HEK293T (cell line): ENCODE measurements around the gene C10orf105.

Experiments used
- ARNT ChIP-seq: fragments of 450-650 bp; IDR thresholded peaks from 2 replicates; pipeline ENCODE4 v1.6.1; 2017; ENCODE audit warnings: mild to moderate bottlenecking
- BHLHE40 ChIP-seq: fragments of 450-650 bp; IDR thresholded peaks from 2 replicates; pipeline ENCODE4 v1.6.1; 2016; ENCODE audit warnings: mild to moderate bottlenecking, moderate library complexity, borderline replicate concordance
- CTBP1 ChIP-seq: fragments of 450-650 bp; IDR thresholded peaks from 2 replicates; pipeline ENCODE4 v1.6.1; 2016; ENCODE audit warnings: borderline replicate concordance
- ELF4 ChIP-seq: fragments of 450-650 bp; IDR thresholded peaks from 2 replicates; pipeline ENCODE4 v1.6.1; 2017; ENCODE audit warnings: antibody characterized with exemption
- FOXA1 ChIP-seq: fragments of 450-650 bp; IDR thresholded peaks from 2 replicates; pipeline ENCODE4 v1.6.1; 2016; ENCODE audit warnings: mild to moderate bottlenecking
- FOXK2 ChIP-seq: fragments of 450-650 bp; IDR thresholded peaks from 2 replicates; pipeline ENCODE4 v1.6.1; 2016; ENCODE audit warnings: mild to moderate bottlenecking
- FOXM1 ChIP-seq: fragments of 450-650 bp; IDR thresholded peaks from 2 replicates; pipeline ENCODE4 v1.6.1; 2017; ENCODE audit warnings: mild to moderate bottlenecking, borderline replicate concordance
- HDGF ChIP-seq: fragments of 450-650 bp; IDR thresholded peaks from 2 replicates; pipeline ENCODE4 v1.6.1; 2017; ENCODE audit warnings: antibody characterized with exemption, borderline replicate concordance
- SP1 ChIP-seq: fragments of 450-650 bp; IDR thresholded peaks from 2 replicates; pipeline ENCODE4 v1.6.1; 2017
- SUZ12 ChIP-seq: fragments of 450-650 bp; IDR thresholded peaks from 2 replicates; pipeline ENCODE4 v1.6.1; 2016; ENCODE audit warnings: mild to moderate bottlenecking
- TARDBP ChIP-seq: fragments of 450-650 bp; IDR thresholded peaks from 2 replicates; pipeline ENCODE4 v1.6.1; 2016
- ZNF384 ChIP-seq: fragments of 450-650 bp; IDR thresholded peaks from 2 replicates; pipeline ENCODE4 v1.6.1; 2016

- TF ChIP-seq ELF4 (no peak), CTBP1 (no peak), SUZ12 (no peak), FOXA1 (no peak), SP1 (no peak), FOXM1 (no peak), ARNT (no peak), BHLHE40 (no peak), ZNF384 (no peak), TARDBP (no peak), FOXK2 (no peak), HDGF (no peak)
These were observed 35.8 kb upstream of the C10orf105 start for GRCh38 chr10:71755179-71755879.
